Mononuclear cell (primary cell): Measurements from ENCODE around the gene TBX18. TPM values are rescaled to one million over a fixed set of nuclear protein-coding genes. Genes with fewer than 3 reads are reported as not detected.

Experiments used
- H3K27me3 ChIP-seq: 2 replicates; pipeline ENCODE4 v1.6.0; 2011; ENCODE audit warnings: low read length, control low read depth; ENCODE audit not compliant: insufficient read depth
- H3K4me1 ChIP-seq: 2 replicates; pipeline ENCODE4 v1.5.1; 2011; ENCODE audit warnings: mild to moderate bottlenecking, low read length, control low read depth; ENCODE audit not compliant: insufficient read depth
- H3K4me3 ChIP-seq: 2 replicates; pipeline ENCODE4 v1.5.1; 2011; ENCODE audit warnings: mild to moderate bottlenecking, low read length, moderate library complexity
- H3K9me3 ChIP-seq: 2 replicates; pipeline ENCODE4 v1.5.1; 2011; ENCODE audit warnings: low read depth, mild to moderate bottlenecking, control low read depth, low read length
- total RNA-seq: library from RNA; depleted of rRNA; stranded (reverse); fragments of >200 nt; gene quantifications from one replicate; pipeline ENCODE4 v1.2.3, GENCODE V29; 2012

The TBX18 gene
- total RNA-seq, 1 donor: under 0.01 TPM

DNA sequence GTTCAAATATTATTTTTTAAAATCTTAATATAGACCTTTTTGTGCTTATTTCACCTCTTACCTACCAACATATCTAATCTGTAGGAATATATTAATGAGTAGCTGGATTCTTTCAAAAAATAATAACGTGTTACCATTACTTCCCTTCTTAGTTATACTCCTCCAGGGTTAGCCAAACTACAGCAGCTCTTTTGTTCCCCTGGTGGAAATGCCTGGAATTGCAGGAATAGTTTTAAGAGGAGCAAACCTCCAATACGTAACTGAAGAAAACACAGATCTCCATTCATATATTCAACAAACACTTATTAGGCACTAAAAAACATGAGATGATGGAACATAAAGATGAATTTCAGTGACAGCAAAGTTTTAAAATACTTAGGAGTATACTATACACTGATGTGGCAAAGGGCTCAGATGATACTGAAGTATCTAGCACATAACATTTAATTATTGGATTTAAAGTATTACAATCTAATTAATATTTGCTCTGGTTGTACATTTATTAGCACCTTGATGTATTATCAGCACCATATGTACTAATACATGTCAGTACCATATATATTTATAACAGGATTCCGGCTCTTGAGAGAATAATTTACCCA is 78.3 kb downstream of the TBX18 start:
- Histone ChIP-seq H3K4me3 (no peak overlapping the region), H3K9me3 (no peaks in the 10 kb centered on the region), H3K27me3 (no peaks in the 10 kb centered on the region), H3K4me1 (no peaks in the 10 kb centered on the region)

GRCh38 chr6:84681693-84682326 is 82.6 kb downstream of the TBX18 start:
- no peak overlapping the region for H3K4me3 ChIP-seq
- no peaks in the 10 kb centered on the region for H3K9me3 ChIP-seq
- no peaks in the 10 kb centered on the region for H3K4me1 ChIP-seq
- H3K27me3 ChIP-seq: no peaks in the 10 kb centered on the region

- H3K27me3 ChIP-seq: no peaks in the 10 kb centered on the region
Observed at GRCh38 chr6:84675651-84676050, 88.7 kb downstream of the TBX18 start.

DNA sequence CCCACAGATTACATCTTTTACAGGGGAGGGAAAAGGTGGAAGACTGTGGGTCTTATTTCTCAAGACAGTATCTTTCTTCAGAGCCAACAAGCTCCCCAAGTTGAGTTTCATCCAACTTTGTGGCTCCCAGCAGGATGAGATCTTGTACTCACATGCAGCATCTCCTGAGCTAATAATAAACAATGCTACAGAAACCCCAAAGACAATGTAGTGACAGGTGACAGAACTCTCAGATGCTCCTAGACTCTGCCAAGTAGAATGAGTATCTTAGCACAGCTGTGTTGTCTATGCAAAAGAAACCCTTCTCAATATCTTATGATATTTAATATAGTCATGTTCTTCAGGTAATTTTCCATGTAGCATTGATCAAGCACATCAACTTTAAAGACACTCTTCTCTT is 90.0 kb downstream of the TBX18 start:
- no peaks in the 10 kb centered on the region for H3K4me1 ChIP-seq
- no peaks in the 10 kb centered on the region for H3K27me3 ChIP-seq
- no peak overlapping the region for H3K4me3 ChIP-seq
- H3K9me3 ChIP-seq: no peaks in the 10 kb centered on the region

More at GRCh38 chr6:84675651-84676050, 88.7 kb downstream of the TBX18 start:
- no peaks in the 10 kb centered on the region for H3K9me3 ChIP-seq
- no peak overlapping the region for H3K4me3 ChIP-seq
- H3K4me1 ChIP-seq: no peaks in the 10 kb centered on the region

GRCh38 chr6:84671183-84671582 is 93.2 kb downstream of the TBX18 start:
- Histone ChIP-seq H3K27me3 (no peaks in the 10 kb centered on the region), H3K4me1 (no peaks in the 10 kb centered on the region), H3K4me3 (no peak overlapping the region), H3K9me3 (no peaks in the 10 kb centered on the region)

DNA sequence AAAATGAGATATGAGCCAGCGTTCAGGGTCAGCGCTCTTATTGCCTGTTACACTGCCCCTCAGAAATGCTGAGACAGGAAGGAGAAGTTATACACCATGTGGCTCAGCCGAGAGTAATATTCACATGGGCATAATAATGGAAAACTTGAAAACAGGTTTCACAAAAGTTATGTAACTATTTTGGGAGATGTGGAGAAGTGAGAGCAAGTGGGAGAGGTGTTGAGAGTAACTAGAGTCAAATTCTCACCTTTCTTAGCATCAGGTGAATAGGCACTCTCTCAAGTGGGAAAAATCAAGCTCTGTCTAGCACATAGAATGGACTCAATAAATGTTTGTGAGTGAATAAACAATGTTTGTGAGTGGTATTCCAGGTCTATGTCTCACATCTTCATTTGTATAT is 94.5 kb downstream of the TBX18 start:
- Histone ChIP-seq H3K9me3 (no peaks in the 10 kb centered on the region), H3K4me3 (no peak overlapping the region), H3K4me1 (no peaks in the 10 kb centered on the region), H3K27me3 (no peaks in the 10 kb centered on the region)

GRCh38 chr6:84667252-84668213 is 96.9 kb downstream of the TBX18 start:
- H3K9me3 ChIP-seq: no peaks in the 10 kb centered on the region
- no peaks in the 10 kb centered on the region for H3K4me1 ChIP-seq
- no peaks in the 10 kb centered on the region for H3K27me3 ChIP-seq
- no peak overlapping the region for H3K4me3 ChIP-seq

GRCh38 chr6:84665401-84665800 is 99.0 kb downstream of the TBX18 start:
- Histone ChIP-seq H3K4me1 (no peaks in the 10 kb centered on the region), H3K4me3 (no peak overlapping the region), H3K27me3 (no peaks in the 10 kb centered on the region), H3K9me3 (no peaks in the 10 kb centered on the region)

DNA sequence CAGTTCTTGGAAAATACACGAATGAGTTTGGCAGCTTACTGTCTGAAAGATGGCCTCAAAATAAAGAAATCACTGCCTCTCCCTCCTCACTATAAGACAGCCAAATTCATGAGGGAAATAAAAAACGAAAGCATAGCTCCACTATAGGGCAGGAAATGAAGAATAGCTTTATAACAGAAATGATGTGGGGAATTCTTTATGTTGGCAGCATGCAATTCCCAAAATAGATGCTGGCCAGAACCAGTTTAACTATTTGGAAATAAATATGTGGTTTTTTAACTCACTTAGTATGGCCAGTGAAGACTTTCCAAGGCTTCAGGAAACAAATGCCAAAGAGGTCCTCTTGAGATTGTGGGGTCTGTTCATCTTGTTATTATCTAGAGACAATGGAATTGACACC is 100.5 kb downstream of the TBX18 start:
- Histone ChIP-seq H3K4me3 (no peak overlapping the region), H3K9me3 (no peaks in the 10 kb centered on the region), H3K27me3 (no peaks in the 10 kb centered on the region), H3K4me1 (no peaks in the 10 kb centered on the region)

DNA sequence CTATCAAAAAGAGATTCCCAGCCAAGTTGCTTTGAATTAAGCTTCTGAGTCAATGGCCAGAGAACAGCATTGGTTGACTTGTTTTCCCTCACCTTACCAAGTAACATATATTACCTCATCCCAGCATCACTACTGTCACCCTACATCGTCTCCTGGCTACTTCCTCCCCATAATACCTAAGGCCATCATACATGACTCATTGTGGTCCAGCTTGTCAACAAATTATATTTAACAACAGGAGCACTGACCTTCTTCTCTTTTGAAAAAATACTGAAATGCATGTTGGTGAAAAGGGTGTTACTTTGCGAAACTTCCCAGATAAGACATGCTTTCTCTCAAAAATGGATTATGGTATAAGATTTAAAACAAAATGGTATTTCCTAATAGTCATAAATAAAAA is 106.9 kb downstream of the TBX18 start:
- Histone ChIP-seq H3K9me3 (no peaks in the 10 kb centered on the region), H3K4me1 (no peaks in the 10 kb centered on the region), H3K27me3 (no peaks in the 10 kb centered on the region), H3K4me3 (no peak overlapping the region)

DNA sequence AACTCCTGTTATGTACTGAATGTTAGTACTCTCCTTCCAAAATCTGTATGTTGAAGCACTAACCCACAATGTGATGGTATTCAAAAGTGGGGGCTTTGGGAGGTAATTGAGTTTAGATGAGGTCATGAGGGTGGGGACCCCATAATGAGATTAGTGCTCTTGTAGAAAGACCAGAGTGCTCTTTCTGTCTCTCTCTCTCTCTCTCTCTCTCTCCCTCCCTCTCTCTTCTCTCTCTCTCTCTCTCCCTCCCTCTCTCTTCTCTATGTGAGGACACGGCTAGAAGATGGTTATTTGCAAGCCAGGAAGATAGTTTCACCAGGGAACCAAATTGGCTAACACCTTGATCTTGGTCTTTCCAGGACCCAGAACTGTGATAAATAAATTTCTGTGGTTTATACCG is 107.4 kb downstream of the TBX18 start:
- no peaks in the 10 kb centered on the region for H3K9me3 ChIP-seq
- H3K4me1 ChIP-seq: no peaks in the 10 kb centered on the region
- no peak overlapping the region for H3K4me3 ChIP-seq
- H3K27me3 ChIP-seq: no peaks in the 10 kb centered on the region

DNA sequence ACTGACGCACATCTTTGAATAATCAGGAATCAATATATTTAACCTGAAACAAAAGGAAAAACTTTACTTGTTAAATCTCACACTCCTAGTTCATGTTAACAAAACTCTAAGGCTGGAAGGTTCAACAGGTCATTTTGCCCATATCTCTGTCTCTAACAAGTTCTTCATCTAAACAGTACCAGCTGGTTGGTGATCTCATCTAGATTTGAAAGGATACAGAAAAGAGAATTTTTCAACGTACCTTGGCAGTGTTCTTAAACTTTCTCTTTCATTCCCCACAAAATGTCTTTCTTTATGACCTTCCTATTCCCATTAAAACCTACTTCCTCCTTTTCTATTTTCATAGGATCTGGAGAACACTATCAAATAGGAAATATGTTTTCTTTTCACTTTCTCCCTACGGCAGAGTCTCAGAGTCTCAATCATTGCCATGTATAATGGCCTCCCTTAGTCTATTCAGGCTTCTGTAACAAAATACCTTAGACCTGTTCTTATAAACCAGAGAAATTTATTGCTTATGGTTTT is 111.3 kb downstream of the TBX18 start:
- Histone ChIP-seq H3K9me3 (no peaks in the 10 kb centered on the region), H3K4me3 (no peak overlapping the region), H3K4me1 (no peaks in the 10 kb centered on the region), H3K27me3 (no peaks in the 10 kb centered on the region)

DNA sequence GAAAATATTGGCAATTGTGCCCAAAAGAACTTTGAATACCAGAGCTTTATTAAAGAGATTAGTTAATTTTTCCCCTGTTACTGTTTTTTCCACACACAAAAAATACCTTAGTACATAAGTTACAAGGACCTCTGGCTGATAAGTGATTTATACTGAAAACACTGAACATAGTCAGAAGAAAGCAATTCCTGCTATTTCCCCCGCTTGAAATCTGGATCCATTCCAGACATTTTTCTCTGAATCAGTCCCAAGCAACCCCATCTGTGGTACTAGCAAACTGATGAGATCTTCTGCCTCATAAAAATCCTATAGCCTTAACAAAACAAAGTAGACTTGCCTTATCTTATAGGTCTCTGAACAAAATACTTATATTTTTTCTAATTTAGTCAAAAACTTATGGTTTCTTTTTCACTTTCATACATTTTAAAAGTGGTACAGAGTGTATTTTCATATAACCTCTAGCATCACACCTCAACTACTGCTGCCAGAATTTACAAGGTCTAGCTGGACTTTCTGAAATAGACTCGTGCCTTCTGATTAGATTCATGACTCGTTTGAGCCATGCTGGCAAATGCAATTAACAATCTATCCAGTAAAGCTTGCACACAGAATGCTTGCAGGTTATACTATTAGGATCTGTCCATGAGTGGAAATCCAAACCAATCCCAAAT is 111.9 kb downstream of the TBX18 start:
- Histone ChIP-seq H3K4me3 (no peak overlapping the region), H3K27me3 (no peaks in the 10 kb centered on the region), H3K9me3 (no peaks in the 10 kb centered on the region), H3K4me1 (no peaks in the 10 kb centered on the region)

DNA sequence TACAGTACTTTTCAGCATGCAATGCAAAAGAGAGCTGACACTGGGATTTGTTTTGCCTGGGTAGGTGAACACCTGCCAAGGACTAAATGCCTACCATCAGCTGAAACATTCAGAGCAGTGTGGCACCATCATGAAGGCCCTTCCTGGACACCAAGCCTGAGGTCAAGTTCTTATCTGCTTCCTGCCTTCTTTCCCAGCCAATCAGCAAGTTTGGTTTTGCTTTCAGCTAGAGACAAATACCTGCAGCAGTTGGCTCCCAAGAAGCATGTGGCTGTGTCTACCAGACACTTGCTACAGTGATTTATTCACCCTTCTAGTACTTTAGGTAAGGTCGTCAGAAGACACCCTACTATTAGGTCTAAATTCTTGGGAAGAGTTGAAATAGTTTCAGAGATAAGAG is 112.8 kb downstream of the TBX18 start:
- Histone ChIP-seq H3K9me3 (no peaks in the 10 kb centered on the region), H3K4me3 (no peak overlapping the region), H3K27me3 (no peaks in the 10 kb centered on the region), H3K4me1 (no peaks in the 10 kb centered on the region)

DNA sequence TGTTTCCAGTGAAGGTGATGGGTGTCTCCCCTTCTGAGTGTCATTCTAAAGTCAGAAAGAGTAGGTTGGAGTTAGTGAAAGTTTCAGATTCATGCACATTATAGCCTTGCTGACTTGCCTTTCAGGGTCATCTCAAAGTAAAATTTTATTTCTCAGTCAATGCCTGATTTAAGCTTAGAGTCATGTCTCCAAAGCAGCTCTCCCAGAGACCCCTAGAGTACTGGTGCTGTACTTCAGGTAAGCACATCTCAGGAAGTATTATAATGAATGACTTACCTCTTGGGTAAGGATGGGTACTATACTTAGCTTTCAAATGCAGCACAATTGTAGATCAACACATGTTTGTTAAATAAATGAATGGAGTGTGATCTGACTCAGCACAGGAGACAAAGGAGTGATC is 116.0 kb downstream of the TBX18 start:
- Histone ChIP-seq H3K4me3 (no peak overlapping the region), H3K27me3 (no peaks in the 10 kb centered on the region), H3K9me3 (no peaks in the 10 kb centered on the region), H3K4me1 (no peaks in the 10 kb centered on the region)
